HG03571 (cell line): ENCODE data around the gene F8A2.
"Not testable (repeated sequence)": the region's sequence is repeated elsewhere in the genome, so short reads cannot be mapped to it uniquely, and the experiment has no call there.

Source experiments
- ATAC-seq: cut with Tn5 transposase; IDR thresholded peaks from one replicate; pipeline ENCODE4 v1.9.1; 2021; ENCODE audit not compliant: unreplicated experiment

F8A2 gene

DNA sequence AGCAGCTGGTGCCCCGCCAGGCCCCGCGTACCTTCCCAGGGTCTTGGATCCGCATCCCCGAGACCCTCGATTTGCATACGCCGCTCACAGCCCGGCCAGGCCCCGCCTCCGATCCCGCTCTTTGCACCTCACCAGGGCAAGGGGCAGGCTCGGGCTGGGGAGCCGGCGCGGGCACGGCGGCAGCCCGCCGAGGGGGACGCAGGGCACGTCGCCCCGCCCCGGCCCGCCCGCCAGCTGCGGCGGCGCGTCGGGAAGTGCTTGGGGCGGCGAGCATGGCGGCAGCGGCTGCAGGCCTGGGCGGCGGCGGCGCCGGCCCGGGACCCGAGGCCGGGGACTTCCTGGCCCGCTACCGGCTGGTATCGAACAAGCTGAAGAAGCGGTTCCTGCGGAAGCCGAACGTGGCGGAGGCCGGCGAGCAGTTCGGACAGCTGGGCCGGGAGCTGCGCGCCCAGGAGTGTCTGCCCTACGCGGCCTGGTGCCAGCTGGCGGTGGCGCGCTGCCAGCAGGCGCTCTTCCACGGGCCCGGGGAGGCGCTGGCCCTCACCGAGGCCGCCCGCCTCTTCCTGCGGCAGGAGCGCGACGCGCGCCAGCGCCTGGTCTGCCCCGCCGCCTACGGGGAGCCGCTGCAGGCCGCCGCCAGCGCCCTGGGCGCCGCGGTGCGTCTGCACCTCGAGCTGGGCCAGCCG, at the start of gene F8A2:
F8A2 (plus strand) TSS at position 253 of the 686 bp plus-strand sequence; CDS start at position 273, 20 bp downstream.
- ATAC-seq: peak; percentile 73

DNA sequence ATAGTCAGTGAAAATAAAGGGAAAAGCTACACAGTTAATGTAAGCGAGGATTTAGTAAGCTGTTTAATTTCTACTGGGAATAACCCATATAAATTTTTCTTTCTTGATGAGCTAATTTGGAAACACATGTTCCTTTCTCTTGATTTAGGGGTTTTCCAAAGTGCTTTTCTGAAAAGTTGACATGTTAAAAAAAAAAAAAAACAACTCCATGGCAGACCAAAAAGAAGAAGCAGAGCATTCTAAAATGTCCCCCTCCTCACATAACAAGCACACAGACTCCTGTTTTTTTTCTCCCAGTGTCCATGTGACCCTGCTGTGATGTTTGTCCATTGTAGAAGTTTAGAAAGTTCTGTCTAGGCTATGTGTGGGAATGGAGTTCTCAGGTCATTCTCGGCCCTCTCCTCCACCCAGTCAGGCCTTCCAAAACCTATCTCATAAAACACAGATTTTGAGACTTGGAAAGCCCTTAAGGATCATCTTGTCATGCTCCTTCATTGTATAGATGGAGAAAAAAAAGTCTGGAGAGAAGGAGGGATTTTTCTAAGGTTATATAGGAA, 48.3 kb upstream of the F8A2 start:
- no peak for ATAC-seq

DNA sequence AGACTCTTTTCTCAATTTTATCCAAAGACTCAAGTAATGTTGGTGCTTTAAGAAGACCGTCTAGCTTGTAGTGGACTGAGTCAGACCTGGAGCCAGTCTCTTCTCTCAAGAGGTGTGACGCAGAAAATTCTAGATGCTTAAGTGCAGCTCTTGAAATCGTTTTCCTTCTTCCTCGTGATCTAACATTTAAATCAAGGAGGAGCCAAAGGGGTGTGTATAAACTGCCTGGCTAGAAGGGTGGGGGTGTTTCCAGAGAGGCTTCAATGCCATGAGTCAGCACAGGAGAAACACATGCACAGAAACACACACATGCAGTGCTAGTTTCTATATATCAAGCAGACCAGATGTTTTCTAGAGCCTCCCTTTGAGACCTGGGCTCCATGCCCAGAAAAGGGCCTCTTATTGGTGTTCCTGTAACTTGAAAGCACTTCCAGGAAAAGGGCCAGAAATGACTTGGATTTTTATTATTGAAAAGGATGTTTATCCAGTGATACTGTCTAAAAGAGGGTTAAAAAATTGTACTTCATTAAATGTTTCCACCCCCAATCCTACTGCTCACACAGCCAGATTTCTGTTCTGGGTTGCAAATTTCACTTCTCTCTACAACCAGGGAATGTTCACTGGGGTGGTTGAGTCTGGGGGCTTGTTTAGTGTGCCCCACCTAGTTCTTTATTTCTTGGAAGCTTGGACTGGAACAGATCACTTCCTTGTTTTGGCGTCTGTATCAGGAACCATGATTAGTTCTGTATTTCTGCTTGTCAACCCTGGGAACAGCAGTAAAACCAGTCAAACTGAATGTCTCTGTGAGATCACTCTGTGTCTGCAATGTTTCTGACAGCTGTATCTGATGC, 47.2 kb upstream of the F8A2 start, which contains the start of gene CLIC2:
CLIC2 (minus strand) TSS at position 129 of the 851 bp plus-strand sequence. CDS start 187 bp downstream, outside the sequence.
- ATAC-seq: no peak

DNA sequence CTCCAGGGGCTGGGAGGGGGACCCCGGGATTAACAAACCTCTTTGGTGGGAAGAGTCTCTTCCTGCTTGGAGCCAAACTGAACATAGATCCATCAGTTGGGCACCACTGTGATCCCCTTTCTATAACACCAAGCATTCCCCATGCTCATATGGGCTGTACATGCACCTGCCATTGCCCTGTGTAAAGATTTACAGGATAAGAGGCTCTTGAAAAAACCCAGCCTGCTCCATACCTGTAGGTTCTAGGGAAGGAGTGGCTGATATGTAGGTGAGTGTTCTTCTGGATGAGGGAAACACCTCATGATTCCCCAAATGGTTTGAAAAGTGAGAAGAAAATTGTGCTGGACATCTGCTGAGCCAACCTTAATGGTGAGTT, 46.6 kb upstream of the F8A2 start:
- ATAC-seq: not testable (repeated sequence)

DNA sequence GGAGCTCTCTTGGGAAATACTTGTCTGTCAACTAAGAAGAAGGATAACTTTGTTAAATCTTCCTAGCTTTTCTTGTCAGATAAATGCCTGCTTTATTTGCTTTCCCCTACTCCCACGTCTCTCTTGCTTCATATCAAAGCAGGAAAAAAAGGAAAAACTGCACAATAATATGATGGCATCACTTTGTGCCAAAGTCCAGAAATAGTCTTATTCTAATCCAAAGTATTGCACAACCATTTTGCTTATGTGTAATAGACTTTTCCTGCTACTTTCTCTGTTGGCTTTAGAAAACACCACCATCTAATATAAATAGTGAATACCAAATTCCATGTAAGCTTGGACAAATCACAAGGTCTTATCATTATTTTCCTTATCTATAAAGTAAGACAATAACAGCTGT, 36.2 kb upstream of the F8A2 start:
- not testable (repeated sequence) for ATAC-seq

DNA sequence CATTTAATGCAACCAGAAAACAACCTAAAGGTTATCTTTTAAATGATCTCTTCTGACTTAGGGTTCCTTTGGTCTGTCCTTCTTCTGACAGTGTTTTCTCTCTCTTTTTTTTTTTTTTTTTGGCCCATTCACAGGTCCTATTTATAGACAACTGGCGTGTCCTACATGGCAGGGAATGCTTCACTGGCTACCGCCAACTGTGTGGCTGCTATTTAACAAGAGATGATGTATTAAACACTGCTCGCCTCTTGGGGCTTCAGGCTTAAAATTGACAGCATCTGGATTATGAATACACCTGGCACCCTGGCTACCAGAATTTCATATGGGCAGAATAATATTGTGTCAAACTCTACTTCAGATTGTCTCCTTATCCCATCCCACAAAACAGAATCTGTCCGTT, 32.4 kb upstream of the F8A2 start:
- ATAC-seq: not testable (repeated sequence)

DNA sequence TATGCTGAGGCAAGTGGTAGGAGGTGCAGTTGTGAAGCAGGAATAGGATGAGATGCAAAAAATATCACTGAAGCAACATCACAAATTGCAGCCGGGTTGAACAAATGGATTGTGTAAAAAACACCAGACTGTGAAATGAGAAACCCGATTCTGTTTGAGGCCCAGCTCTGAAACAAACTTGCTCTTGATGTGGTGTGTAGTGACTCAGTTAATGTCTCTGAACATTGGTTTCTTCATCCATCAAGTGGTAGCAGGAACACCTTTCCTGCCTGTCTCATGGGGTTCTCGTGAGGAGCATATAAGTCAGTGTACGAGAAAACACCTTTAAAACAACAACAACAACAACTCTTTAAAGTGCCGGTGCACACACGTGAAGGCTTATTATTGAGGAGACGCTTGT, 18.2 kb upstream of the F8A2 start:
- ATAC-seq: not testable (repeated sequence)

DNA sequence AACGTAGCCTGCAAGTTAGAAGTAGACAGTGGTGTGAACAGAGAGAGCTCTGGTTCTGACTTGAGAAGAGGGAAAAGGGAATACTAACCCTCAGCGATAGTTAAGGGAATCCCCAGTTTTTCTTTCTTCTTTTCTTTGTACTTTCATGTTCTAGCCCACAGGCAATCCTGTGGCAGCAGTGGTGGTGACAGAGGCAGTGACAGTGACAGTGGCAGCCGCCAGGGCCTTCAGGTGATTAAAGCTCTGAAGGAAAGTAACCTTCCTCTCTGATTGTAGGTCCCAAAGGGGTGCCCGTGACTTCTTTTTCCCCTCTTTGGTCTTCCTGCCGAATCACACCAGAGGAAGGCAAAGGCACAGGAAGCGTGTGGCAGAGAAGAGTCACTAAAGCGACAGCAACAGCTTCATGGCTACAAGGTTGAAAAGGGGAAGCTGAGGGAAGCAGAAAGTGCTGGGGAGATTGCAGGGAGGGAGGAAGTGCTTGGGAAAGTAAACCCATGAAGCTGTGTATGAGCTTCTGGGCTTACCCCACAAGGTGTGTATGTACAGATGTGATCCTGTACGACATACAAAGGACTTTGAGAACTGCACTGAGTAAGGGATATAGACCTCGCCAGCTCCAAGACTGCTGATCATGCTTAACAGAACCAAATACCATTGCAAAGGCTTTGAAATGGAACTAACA, 8.0 kb upstream of the F8A2 start:
- ATAC-seq: peak; percentile 72

DNA sequence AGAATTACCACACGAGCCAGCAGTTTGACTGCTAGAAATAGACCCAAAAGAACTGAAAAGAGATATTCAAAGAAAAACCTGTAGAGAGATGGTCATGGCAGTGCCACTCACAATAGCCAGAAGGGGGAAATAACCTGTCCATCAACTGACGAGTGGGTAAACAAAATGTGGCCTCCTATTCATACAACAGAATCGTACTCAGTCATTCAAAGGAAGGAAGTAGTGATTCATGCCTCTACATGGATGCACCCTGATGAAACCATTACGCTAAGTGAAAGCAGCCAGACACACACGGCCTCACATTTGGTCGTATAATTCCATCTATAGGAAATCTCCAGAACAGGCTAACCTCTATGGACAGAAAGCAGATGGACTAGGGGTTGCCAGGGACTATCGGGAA, 2.1 kb upstream of the F8A2 start:
- not testable (repeated sequence) for ATAC-seq

DNA sequence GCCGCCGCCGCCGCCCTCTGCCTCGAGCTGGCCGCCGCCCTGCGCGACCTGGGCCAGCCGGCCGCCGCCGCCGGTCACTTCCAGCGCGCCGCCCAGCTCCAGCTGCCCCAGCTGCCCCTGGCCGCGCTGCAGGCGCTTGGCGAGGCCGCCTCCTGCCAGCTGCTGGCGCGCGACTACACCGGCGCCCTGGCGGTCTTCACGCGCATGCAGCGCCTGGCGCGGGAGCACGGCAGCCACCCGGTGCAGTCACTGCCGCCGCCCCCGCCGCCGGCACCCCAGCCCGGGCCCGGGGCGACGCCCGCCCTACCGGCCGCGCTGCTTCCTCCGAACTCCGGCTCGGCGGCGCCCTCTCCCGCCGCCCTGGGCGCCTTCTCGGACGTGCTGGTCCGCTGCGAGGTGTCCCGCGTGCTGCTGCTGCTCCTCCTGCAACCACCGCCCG, 653 bp downstream of the F8A2 start:
- ATAC-seq: peak; percentile 53

DNA sequence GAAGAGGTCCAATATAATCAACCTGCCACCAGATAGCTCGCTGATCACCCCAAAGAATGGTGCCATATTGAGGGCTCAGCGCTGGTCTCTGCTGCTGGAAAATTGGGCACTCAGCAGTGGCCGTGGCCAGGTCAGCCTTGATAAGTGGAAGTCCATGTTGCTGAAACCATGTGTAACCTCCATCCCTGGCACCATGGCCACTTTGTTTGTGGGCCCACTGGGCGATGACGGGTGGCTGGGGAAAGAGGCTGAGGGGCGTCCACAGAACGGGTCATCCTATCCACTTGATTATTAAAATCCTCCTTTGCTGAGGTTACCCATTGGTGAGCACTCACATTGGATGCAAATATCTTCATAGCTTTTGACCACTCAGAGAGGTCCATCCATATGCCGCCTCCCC, 7.7 kb downstream of the F8A2 start:
- ATAC-seq: no peak

DNA sequence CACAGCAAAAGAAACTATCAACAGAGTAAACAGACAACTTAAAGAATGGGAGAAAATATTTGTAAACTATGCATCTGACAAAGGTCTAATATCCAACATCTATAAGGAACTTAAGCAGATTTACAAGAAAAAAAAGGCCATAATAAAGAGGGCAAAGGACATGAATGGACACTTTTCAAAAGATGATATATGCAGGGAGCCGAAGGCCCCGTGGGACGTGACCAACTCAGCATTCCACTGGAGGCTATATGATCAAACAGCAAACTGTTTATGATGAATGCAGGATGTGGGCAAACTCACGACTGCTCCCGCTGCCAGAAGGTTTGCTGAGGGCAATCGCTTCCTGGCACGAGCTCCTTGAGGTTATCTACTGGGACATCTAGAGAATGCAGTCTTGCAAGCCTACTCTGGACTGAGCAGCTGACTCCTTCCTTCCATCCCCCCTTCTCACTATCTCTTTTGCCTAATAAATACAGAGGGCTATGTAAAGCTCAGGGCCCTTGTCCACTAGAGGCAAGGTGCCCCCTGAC, 12.9 kb downstream of the F8A2 start:
- not testable (repeated sequence) for ATAC-seq

DNA sequence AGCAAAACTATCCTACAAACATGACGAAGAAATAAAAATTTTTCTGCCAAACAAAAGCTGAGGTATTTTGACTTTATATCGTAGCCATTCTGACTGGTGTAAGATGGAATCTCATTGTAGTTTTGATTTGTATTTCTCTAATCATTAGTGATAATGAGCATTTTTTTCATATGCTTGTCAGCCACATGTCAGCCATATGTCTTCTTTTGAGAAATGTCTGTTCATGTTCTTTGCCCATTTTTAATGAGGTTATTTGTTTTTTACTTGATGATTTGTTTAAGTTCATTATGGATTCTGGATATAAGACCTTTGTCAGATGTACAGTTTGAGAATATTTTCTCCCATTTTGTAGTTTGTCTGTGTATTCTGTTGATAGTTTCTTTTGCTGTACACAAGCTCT, 24.5 kb downstream of the F8A2 start:
- ATAC-seq: no peak

DNA sequence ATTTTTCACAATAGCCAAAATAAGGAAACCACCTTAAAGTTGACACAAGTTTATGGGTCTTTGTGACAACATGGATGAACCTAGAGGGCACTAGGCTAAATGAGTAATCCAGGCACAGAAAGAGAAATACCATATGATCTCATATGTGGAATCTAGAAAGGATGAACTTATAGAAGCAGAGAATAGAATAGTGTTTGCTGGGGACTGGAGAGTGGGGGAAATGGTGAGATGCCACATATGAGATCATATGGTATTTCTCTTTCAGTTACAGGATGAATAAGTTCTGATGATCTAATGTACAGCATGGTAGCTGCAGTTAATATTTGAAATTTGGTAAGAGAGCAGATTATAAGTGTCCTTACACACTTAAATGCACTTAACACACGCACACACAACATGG, 35.9 kb downstream of the F8A2 start:
- no peak for ATAC-seq
